ENCODE measurements around the gene BANF2.

Gene BANF2

DNA sequence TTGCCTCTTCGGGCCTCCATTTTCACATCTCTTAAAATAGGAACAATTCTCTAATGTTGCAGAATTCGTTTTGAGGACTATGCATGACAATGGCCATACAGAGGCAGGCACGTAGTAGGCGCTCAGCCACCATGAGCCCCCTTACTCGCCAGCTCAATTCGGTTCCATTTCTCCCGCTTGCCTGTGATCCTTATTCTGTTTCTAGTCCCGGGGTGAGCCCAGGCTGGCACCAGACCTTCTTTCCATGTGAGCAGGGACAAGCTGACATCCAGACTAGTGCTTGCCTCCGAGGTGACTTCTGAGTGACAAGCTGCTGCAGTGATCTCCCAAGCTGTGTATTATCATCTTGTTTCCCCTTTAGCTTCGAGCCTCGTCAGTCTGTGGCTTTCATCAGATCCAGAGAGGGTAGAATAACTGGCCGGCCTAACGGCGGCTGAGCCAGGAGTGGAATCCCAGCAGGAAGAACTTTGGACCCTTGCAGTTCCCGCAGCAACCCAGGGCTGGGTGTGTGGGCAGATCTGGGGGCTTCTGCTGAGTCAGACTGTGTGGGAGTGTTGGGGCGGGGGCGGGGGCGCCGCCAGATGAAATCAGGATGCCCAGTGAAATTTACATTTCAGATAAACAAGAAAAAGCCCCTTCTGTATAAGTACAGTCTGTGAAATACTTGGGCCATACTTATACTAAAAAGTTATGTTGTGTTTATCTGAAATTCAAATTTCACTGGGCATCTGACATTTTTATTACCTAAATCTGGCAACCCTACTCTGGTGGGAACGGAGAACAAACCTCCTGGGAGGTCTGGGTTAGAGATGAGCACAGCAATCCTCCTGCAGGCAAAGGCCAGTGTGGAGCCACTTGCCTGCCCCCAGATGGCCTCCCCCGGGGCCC, 10.9 kb downstream of the BANF2 start:
- no peak for DNase-seq (ENCODE audit: low spot score)

DNA sequence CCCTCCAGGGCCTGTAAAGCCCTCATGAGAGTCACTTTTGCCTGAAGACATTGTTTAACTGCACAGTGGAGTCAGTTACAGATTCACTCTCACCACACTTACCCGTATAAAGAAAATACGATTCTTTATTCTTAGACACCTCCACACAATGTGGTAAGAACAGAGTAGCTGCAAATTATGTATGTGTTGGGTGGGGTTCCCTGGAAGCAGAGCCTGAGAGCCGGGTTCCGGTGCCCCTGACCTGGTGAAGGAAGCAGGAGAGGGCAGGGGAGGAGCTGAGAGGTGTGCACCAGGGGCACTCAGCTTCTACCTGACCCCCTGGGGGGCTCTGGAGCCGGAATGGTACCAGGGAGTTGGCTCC, 11.5 kb downstream of the BANF2 start:
- DNase-seq (ENCODE audit: low spot score): no peak

DNA sequence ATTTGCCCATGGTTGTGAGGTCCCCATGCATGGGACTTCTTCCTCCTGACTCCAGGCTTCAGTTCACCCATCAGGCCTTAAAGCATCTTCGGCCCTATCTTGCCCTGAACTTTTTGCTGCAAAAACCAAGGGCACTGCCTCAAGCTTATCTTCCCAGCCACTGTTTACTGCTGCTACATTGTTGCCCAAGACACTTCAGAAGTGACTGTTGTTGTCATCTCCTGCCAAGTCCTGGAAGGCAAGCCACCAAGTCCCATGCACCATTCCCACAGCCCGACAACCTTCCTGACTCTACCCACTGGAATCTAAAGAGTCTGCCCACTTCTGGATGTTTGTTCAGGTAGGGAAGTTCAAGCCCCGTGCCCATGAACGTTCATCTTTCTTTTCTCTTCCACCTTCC, 12.4 kb downstream of the BANF2 start:
- no peak for DNase-seq (ENCODE audit: low spot score)

DNA sequence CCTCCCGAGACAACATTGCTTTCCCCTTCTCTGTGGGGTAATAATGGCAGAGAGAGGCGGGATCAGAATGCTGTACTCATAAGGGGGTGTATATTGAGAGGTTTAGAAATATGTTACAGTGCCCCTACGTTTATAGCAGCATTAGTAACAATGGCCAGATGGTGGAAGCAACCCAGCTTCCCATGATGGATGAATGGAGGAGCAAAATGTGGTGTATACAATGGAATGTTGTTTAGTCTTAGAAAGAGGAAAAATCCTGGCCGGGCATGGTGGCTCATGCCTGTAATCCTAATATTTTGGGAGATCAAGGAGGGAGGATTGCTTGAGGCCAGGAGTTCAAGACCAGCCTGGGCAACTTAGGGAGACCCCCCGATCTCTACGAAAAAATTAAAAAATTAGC, 12.9 kb downstream of the BANF2 start:
- DNase-seq (ENCODE audit: low spot score): no peak

DNA sequence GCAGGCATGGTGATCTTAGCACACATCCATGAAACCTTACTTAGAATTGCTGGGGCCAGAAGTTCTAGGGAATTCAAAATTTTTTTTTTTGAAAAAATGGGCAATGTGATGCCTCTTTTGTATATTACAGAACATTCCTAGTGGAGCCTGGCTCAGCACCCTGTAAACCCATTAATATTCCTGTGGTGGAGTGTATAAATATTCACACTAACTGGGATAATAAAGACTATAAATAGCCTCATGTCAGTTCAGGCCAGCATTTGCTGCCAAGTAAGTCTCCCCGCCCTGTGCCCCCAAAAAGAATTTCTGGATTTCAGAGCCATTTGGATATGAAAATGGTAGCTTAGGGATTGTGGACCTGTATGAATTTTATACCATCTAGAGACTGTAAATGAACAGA, 14.8 kb downstream of the BANF2 start:
- DNase-seq (ENCODE audit: low spot score): no peak

DNA sequence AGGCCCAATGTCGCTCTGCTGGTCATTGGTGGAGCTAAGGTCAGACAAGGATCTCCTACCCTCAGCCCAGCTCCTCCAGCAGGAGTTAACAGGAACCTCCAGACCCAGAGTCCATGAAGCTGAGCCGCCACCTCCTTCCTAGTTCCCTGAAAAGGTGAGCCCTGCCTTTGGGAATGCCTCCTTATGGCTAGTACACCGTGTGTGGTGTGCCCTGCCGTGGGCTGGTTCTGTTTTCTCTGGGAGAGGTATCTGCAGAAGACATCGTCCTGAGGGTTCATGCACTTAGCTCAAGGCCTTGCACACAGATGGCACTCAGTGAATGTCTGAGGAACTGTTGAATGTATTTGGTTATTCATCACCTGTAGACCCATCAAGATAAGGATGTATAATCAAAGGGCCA, 15.3 kb downstream of the BANF2 start:
- no peak for DNase-seq (ENCODE audit: low spot score)

DNA sequence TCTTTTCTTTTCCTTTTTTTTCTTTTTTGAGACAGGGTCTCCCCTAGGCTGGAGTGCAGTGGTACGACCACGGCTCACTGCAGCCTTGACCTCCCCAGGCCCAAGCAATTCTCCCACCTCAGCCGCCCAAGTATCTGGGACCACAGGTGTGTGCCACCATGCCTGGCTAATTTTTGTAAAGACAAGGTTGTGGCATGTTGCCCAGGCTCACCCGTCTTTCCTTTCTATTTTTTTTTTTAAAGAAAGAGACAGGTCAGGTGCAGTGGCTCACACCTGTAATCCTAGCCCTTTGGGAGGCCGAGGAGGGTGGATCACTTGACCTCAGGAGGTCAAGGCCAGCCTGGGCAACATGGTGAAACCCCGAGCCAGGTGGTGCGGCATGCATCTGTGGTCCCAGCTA, 16.6 kb downstream of the BANF2 start:
- no peak for DNase-seq (ENCODE audit: low spot score)

DNA sequence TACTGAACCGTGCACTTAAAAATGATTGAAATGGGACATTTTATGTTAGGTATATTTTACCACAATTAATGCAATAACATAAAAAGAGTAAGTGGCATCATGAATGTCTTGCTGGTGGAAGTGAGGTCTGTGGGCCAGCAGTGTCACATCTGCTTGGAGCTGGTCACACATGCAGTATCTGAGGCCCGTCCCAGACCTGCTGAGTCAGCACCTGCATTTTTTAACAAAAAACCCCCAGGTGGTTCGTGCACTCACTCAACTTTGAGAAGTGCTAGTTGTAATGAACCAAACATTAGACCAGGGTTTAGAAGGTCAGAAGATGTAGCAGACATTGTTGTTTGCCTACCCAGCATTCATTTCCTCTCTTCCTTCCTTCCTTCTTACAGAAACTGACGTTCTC, 21.0 kb downstream of the BANF2 start:
- no peak for DNase-seq (ENCODE audit: low spot score)

DNA sequence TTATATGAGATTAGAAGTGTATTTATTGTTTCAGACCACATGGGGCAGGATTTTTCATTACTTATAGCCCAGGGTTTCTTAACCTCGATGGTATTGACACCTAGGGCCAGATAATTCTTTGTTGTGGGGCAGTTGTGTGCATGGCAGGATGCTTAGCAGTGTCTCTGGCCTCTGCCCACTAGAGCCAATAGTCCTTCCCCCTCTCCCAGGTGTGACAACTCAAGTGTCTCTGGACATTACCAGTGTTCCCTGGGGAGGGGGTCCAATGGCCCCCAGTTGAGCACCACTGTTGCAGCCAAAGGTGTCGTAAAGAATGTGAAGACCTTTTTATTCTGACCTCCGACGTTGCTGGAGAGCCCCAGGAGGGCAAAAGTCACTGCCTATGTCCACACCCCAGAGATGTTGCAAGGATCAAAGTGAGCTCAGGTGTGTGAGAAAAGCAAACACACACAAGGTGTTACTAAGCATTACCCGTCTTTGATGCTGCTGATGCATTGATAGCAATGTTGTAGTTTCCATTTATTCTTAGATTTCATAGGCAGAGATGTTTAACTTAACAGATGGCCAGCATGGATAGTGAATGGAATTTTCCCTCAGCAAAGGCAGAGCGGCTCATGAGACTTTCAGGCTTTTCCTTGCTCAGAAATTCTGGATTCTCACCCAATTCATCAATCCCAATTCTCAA, 22.2 kb downstream of the BANF2 start:
- DNase-seq (ENCODE audit: low spot score): no peak

DNA sequence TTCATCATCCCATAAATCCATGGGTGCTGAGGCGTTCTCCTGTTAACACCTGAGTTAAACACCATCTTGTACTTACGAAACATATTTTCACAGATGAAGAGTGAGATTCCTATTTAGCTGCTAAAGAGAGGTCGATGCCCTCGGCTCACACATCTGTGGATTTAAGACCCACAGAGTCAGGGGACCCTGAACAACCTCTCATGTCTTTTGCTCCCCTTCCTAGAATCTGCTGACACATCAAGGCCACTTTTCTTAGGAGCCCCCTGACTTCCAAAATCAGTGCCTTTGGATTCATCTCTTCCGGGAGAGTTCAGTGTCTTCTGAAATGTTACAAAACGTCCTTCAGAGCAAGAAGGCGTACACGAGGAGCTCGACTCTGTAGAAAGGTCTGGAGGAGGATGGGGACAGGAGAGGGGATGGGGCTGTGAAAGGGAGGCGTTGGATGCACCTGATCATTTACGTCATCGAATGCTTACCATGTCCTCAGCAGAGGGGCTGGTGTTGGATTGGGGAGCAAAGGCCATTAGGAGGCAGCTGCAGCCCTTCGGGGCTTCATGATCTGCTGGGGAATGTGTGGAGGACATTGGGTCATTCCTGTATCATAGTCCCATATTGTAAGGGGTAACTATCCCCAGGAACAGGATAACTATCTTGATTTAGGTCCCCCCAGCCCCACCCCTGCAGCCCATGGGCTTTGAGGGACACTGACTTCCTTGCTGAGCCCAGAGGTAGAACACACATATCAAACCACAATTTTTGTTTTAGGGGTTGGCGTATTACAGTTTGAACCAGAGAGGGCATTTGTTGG, 22.9 kb downstream of the BANF2 start:
- DNase-seq (ENCODE audit: low spot score): no peak

DNA sequence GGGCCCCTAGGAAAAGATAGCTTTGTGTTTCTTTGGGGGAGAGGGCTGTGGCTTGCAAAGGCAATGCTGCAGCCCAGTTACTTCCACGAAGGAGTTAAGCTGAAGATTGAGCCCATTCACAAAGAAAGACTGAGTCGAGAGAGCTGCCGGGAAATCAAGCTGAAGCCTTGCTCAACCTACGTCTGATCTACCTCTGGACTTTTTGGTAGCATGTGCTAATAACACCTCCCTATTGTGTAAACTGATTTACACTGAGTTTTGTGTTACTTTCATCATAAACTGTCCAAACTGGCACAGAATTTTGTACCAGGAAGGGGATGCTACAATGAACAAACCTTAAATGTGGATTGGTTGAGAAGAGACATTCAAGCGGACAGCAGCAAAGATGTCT, 23.5 kb downstream of the BANF2 start:
- no peak for DNase-seq (ENCODE audit: low spot score)

DNA sequence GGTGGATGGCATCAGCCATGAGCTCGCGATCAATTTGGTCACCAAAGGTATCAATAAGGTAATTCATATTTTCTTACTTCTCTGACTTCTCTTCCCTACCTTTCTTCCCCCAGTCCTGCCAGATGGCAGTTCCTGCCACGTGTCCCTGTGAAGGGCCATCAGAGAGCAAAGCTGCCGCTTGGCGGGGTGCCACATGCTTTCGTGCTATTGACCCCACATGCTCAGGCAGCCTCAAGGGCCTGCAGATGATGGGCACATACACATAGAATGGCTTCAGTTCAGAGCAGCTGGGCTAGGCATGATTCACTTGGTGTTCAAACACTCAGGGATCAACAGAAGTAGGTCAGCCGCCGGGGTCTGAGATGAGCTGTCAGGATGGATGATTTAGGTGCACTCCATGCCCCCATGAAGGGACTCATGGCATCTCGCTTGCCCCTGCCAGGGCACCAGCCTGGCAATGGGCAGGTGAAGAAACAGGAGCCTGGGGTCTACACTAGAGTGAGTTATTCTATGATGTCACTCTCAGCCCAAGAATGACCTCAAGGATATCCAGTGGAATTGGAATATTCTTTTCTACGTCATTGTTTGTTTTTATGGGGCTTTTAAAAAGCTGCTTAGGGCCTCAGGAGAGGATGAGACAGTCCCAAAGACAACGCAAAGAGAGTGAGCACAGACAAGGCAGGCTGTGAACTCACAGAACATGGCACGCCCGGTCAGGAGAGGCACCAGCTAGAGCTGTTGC, 25.5 kb downstream of the BANF2 start:
- no peak for DNase-seq (ENCODE audit: low spot score)

DNA sequence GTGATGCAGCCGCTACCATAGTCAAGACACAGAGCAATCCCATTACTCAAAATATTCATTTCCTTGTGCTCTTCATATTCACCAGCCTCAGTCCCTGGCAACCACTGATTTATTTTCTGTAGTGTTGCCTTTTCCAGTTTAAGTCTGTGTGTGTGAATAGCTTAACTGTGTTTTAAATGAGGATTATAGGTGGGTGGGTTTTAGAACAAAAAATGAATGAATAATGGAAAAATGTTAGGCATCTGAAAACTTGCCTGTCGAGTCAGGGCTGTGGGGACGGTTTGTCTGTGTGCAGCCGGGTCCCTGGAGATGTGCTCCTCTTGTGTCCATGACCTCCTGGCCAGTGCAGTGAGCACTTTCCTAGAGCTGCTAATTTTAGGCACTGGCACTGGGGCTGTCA, 27.1 kb downstream of the BANF2 start:
- no peak for DNase-seq (ENCODE audit: low spot score)

DNA sequence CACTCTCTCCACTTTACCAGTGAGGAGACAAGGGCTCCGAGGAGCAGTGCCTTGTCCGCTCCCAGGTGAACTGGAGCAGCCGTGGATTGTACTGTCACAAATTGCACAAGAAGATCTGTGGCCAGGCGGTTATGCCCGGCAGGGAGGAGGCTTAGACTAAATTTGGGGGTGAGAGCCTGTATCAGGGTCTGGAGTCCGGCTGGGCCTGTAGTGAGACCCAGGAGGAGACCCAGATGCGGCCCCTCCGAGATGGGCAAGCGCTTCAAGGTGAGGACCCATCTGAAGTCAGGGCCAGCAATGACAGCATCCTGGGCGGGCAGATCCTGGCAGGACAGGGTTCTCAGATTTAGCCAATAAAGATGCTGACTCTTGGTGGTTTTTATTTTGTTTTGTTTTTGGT, 27.6 kb downstream of the BANF2 start:
- no peak for DNase-seq (ENCODE audit: low spot score)

DNA sequence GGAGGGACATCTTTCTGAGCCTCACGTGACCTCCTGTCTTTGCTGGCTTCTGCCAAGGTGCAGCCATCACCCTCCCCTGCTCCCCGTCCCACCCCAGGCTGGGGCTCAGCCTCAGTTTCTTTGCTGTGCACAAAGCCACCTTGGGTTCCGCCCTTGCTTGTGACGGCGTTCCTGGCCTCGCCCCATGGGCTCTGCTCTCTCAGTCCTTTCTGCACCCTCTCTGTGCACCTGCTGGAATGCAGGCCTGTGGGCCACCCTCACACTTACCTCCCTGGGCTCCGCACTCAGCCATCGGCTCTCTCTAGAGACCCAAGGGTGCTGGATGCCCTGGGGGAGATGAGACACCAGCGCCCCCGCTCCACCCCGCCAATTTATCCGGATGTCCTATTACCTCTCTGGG, 28.3 kb downstream of the BANF2 start:
- DNase-seq (ENCODE audit: low spot score): no peak

DNA sequence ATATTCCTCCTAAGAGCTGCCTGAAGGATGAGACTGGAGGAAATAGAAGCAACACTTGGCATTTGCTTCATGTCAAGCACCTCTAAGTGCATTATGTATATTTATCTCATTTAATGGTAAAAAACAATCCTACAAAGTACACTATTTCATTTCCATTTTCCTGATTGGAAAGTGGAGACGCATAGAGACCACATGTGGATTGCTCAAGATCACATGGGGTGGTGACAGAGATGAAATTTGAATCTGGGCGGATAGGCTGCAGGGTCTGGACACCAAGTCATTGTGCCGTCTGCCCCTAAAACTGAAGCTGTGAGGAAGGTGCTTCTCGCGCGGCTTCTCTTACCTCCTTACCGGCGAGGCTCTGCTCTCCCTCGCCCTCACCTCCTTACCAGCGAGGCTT, 30.3 kb downstream of the BANF2 start:
- DNase-seq (ENCODE audit: low spot score): no peak

DNA sequence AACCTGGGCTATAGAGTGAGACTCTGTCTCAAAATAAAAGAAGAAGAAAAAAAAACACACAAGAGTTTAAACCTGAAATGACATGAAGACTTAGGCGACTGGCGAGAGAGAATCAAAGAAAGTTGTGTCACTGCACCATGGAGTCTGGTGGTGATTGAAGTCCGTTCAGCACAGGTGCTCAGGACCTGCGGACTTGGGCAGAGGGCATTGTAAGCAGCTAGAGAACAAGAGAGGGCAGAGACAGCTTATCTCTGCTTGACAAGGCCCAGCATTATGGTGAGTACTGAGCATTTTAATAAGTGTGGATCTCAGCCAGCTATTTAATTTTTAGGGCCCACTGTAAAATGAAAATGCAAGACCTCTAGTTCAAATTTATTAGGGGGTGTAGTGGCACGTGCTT, 31.5 kb downstream of the BANF2 start:
- DNase-seq (ENCODE audit: low spot score): no peak

DNA sequence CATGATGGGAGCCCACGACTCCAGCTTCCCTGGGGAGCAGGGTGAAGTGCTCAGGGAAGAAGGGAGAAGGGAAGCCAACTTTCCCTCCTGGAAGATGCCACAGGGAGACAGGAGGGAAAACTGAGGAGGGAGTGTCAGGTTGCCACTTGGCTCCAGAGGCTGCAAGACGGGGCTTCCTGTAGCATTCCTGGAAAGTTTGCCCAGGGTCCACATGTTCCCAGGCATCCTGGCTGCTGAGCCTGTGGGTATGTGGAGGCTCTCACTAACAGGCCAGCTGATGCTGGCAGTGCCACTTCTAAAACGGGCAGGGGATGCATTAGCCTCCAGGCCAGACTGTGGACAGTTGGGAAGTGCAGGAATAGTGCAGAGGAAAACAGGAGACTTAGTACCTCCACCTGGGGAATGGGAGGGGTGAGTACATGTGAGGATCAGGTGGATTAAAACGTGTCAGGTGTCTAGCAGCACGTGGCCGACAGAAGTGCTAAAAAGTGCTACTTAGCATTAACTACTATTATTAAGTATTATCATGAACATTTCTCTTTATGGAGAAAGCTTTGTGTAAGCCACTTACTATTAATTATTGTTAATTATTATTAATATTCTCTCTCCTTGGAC, 33.2 kb downstream of the BANF2 start:
- DNase-seq (ENCODE audit: low spot score): no peak

DNA sequence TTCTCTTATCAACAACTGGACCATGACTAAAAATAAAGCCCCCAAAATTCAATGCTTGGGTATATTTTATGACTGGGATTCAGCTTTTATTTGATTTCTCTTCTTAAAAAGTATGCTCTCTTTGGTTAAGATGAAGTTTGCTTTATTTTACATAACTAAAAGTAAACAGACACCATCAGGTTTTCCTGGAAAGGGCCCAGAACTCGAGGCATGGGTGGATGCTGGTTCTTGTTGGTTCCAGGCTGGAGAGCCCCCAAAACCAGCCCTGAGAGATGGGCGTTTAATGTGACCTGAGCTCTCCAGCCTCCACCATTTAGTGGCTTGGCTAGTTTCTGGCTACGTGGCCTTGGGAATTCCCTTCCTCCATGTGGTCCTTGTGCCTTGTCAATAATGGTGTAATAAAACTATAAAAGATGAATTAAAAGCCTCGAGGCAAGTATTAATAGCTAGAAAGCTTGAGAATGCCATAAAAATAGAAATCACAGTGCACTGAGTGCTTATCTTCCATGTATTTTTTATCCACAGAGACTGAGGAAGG, 34.1 kb downstream of the BANF2 start:
- DNase-seq (ENCODE audit: low spot score): no peak

DNA sequence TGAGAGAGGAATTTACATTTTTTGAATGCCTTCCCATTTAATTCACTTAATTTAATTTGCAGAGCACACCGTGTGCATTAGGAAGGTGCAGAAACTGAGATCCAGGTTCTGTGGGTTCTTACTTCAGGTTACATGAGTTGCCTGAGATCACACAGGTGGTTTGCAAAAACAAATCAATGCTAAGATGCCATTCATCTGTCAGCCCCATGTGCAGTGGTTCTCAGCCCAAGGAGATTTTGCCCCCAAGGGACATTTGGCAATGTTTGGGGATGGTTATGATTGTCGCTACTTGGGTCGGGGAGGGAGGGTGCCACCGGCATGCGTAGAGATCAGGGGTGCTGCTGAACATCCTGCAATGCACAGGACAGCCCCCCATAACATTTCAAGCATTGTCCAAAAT, 34.6 kb downstream of the BANF2 start:
- no peak for DNase-seq (ENCODE audit: low spot score)

DNA sequence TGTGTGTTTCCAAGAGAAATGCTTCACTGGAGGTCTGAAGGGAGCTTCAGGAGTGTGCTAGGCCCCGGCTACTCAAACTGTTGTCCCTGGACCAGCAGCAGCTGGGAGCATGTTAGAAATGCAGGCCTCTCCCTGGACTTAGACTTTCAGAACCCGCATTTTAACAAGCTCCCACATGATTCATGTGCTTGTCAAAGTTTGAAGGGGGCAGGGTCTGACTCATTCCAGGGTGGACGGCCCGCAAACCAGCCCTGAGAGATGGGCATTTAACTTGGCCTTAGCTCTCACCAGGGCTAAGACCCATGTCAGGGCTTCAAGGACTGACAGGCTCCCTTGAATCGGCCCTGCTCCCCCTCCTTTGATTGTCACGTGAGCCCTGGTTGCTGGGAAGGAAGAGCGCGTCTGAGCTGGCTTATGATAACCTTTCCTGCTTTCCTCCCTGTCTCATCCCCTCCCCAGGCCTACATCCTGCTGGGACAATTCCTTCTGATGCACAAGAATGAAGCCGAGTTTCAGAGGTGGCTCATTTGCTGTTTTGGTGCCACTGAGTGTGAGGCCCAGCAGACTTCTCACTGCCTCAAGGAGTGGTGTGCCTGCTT, 35.5 kb downstream of the BANF2 start:
- DNase-seq (ENCODE audit: low spot score): no peak

All from iPS-NIHi11 (cell line).